HG02571 (cell line): Measurements from ENCODE around the gene LRSAM1.

Experiments
- ATAC-seq: cut with Tn5 transposase; IDR thresholded peaks from one replicate; pipeline ENCODE4 v1.9.1; 2021; ENCODE audit warnings: mild to moderate bottlenecking, moderate library complexity; ENCODE audit not compliant: unreplicated experiment

LRSAM1 gene

GRCh38 chr9:127509261-127509954 is 58.1 kb downstream of the LRSAM1 start:
- no peak for ATAC-seq

GRCh38 chr9:127509955-127510299 is 58.6 kb downstream of the LRSAM1 start:
- no peak for ATAC-seq

- no peak for ATAC-seq
Observed at GRCh38 chr9:127514468-127514867, 63.2 kb downstream of the LRSAM1 start.

- ATAC-seq, result no peak
Observed at GRCh38 chr9:127516835-127517607, 65.7 kb downstream of the LRSAM1 start.

GRCh38 chr9:127517620-127518019 is 66.3 kb downstream of the LRSAM1 start:
- ATAC-seq, result no peak

GRCh38 chr9:127518091-127518856 is 67.0 kb downstream of the LRSAM1 start:
- no peak for ATAC-seq

GRCh38 chr9:127519301-127520166 is 68.2 kb downstream of the LRSAM1 start:
- no peak for ATAC-seq

GRCh38 chr9:127520941-127521918 is 69.9 kb downstream of the LRSAM1 start:
- no peak for ATAC-seq

- no peak for ATAC-seq
Observed at GRCh38 chr9:127521919-127522304, 70.6 kb downstream of the LRSAM1 start.

GRCh38 chr9:127522727-127523126 is 71.4 kb downstream of the LRSAM1 start:
- no peak for ATAC-seq

- no peak for ATAC-seq
Observed at GRCh38 chr9:127523312-127523851, 72.1 kb downstream of the LRSAM1 start.

- ATAC-seq, result no peak
Observed at GRCh38 chr9:127524373-127524772, 73.1 kb downstream of the LRSAM1 start.

- ATAC-seq, result no peak
Observed at GRCh38 chr9:127525401-127526188, 74.3 kb downstream of the LRSAM1 start.

GRCh38 chr9:127526655-127527559 is 75.6 kb downstream of the LRSAM1 start:
- no peak for ATAC-seq

- no peak for ATAC-seq
Observed at GRCh38 chr9:127527560-127528268, 76.4 kb downstream of the LRSAM1 start.

GRCh38 chr9:127528422-127529251 is 77.3 kb downstream of the LRSAM1 start:
- no peak for ATAC-seq
